Measurements from ENCODE around the gene FAM120B. TPM values are rescaled to one million over a fixed set of nuclear protein-coding genes. Genes with fewer than 3 reads are reported as not detected.
"Not testable (repeated sequence)": the region's sequence is repeated elsewhere in the genome, so short reads cannot be mapped to it uniquely, and the experiment has no call there.

FAM120B gene
- total RNA-seq, 3 donors from 2014 or later (not counting 1 experiment from before 2014, with no cell fraction given): 37.8 to 55.6 (median 39.9) TPM

DNA sequence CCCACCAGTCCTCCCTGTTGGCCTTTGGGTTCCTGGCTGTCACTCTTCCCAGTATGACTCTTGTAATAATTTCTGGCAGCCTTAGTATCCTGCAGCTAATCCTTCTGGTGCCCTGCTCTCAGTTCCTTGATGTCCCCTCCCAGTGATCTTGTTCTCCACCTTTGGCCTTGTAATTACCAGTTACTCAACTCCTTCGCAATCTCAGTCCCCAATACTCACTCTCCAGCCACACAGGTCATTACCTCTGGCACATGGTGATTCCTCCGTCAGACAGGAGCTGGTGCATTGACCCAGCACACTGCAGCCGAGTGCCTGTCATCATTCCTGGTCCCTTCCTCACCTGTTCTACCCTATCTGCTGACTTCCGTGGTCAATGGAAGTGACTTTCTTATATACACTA lies 101.4 kb downstream of the FAM120B start:
- WGBS (ENCODE audit: insufficient coverage): 85% methylated on average over 4 of the region's 4 CpGs
- H3K4me1 ChIP-seq (ENCODE audit: control insufficient read depth, insufficient read depth, low read length): peaks cover 25% of the 10 kb centered on the region
- H3K9me3 Mint-ChIP-seq: peaks cover 3 to 5% of the 10 kb centered on the region in 2 donors
- peaks cover 55 to 69% of the 10 kb centered on the region in 2 donors for H3K4me1 Mint-ChIP-seq
- H3K4me3 Mint-ChIP-seq: no peak overlapping the region
- TF ChIP-seq, protein P1, sequence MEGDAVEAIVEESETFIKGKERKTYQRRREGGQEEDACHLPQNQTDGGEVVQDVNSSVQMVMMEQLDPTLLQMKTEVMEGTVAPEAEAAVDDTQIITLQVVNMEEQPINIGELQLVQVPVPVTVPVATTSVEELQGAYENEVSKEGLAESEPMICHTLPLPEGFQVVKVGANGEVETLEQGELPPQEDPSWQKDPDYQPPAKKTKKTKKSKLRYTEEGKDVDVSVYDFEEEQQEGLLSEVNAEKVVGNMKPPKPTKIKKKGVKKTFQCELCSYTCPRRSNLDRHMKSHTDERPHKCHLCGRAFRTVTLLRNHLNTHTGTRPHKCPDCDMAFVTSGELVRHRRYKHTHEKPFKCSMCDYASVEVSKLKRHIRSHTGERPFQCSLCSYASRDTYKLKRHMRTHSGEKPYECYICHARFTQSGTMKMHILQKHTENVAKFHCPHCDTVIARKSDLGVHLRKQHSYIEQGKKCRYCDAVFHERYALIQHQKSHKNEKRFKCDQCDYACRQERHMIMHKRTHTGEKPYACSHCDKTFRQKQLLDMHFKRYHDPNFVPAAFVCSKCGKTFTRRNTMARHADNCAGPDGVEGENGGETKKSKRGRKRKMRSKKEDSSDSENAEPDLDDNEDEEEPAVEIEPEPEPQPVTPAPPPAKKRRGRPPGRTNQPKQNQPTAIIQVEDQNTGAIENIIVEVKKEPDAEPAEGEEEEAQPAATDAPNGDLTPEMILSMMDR (IDR thresholded peaks at IDR 0.05): no peak
- no peak overlapping the region for H3K27ac ChIP-seq (ENCODE audit: low read length)
- H3K27me3 ChIP-seq (ENCODE audit: control insufficient read depth, insufficient read depth, low read length): no peaks in the 10 kb centered on the region
- H3K27ac Mint-ChIP-seq: peak overlapping the region in 1 of 2 donors; percentile 11
- ATAC-seq (no peak), DNase-seq (no peak)
- no peaks in the 10 kb centered on the region for H3K9me3 ChIP-seq (ENCODE audit: control insufficient read depth, insufficient read depth, low read length)
- no peaks in the 10 kb centered on the region for H3K27me3 Mint-ChIP-seq (ENCODE audit: low read depth in 2 of 2)
- H3K36me3 ChIP-seq (ENCODE audit: control insufficient read depth, insufficient read depth, low read length): peaks cover 11% of the 10 kb centered on the region
- peaks cover 11% of the 10 kb centered on the region for H3K36me3 Mint-ChIP-seq
- no peak overlapping the region for H3K4me3 ChIP-seq (ENCODE audit: low read length)
- intact Hi-C loops (cut with micrococcal nuclease): loop anchor here (5.0 kb wide), 1 partner anchor 34 kb away; no protein-coding TSS in a partner anchor

DNA sequence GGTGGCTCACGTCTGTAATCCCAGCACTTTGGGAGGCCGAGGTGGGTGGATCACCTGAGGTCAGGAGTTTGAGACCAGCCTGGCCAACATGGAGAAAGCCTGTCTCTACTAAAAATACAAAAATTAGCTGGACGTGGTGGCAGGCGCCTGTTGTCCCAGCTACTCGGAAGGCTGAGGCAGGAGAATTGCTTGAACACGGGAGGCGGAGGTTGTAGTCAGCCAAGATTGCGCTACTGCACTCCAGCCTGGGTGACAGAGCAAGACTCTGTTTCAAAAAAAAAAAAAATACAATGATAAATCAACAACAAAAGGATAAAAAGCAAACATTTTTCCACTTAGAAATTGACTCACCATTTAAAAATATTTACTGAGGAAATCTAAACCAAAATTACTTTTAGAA lies 103.2 kb downstream of the FAM120B start:
- H3K4me3 Mint-ChIP-seq; DNase-seq; H3K27me3 Mint-ChIP-seq (ENCODE audit: low read depth in 2 of 2); H3K27ac Mint-ChIP-seq; H3K9me3 Mint-ChIP-seq; ATAC-seq; H3K9me3 ChIP-seq (ENCODE audit: control insufficient read depth, insufficient read depth, low read length); H3K27ac ChIP-seq (ENCODE audit: low read length); H3K36me3 ChIP-seq (ENCODE audit: control insufficient read depth, insufficient read depth, low read length); H3K4me3 ChIP-seq (ENCODE audit: low read length); H3K27me3 ChIP-seq (ENCODE audit: control insufficient read depth, insufficient read depth, low read length): not testable (repeated sequence)
- Mint-ChIP-seq H3K4me1 (peaks cover 51 to 64% of the 10 kb centered on the region in 2 donors), H3K36me3 (peaks cover 17% of the 10 kb centered on the region)
- WGBS (ENCODE audit: insufficient coverage): 97% methylated on average over 8 of the region's 8 CpGs
- H3K4me1 ChIP-seq (ENCODE audit: control insufficient read depth, insufficient read depth, low read length): peaks cover 17% of the 10 kb centered on the region
- intact Hi-C loops (cut with micrococcal nuclease): loop anchor here (5.0 kb wide), 1 partner anchor 33 kb away; no protein-coding TSS in a partner anchor

DNA sequence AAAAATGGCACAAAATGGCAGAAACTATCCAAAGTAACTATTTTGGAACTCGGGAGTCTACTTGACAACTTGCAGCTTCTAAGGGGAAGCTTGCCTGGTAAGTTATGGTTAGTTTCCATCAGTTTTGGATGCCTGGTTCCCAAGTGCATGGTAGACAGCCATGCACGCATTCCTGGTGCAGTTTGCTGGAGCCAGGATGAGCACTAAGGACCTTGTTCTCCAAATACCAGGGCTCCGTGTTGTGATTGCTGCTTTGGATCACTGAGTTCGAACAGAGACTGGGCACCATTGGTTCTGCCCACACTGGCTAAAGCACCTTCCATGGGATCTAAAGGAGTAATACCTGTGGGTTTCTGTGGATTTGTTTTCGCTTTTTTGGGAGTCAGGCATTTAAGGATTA lies 103.7 kb downstream of the FAM120B start:
- Histone ChIP-seq H3K4me1 (ENCODE audit: control insufficient read depth, insufficient read depth, low read length) (peaks cover 15% of the 10 kb centered on the region), H3K27me3 (ENCODE audit: control insufficient read depth, insufficient read depth, low read length) (no peaks in the 10 kb centered on the region), H3K36me3 (ENCODE audit: control insufficient read depth, insufficient read depth, low read length) (peaks cover 3% of the 10 kb centered on the region), H3K4me3 (ENCODE audit: low read length) (no peak overlapping the region), H3K27ac (ENCODE audit: low read length) (no peak overlapping the region), H3K9me3 (ENCODE audit: control insufficient read depth, insufficient read depth, low read length) (no peaks in the 10 kb centered on the region)
- intact Hi-C loops (cut with micrococcal nuclease): no loop called here
- Mint-ChIP-seq H3K4me3 (no peak overlapping the region), H3K27me3 (ENCODE audit: low read depth in 2 of 2) (no peaks in the 10 kb centered on the region), H3K9me3 (peaks cover 3 to 5% of the 10 kb centered on the region in 2 donors), H3K27ac (no peak overlapping the region), H3K4me1 (peaks cover 51 to 64% of the 10 kb centered on the region in 2 donors), H3K36me3 (peaks cover 17% of the 10 kb centered on the region)
- 93% methylated on average over 5 of the region's 5 CpGs for WGBS (ENCODE audit: insufficient coverage)
- DNase-seq: no peak
- TF ChIP-seq, protein P1 (IDR thresholded peaks at IDR 0.05): no peak
- no peak for ATAC-seq

- ATAC-seq: no peak
- Mint-ChIP-seq H3K4me3 (peak overlapping the region; percentile 81), H3K27me3 (ENCODE audit: low read depth in 2 of 2) (no peaks in the 10 kb centered on the region), H3K9me3 (peaks cover 2 to 3% of the 10 kb centered on the region in 2 donors), H3K4me1 (peaks cover 51 to 56% of the 10 kb centered on the region in 2 donors), H3K27ac (peak overlapping the region in 1 of 2 donors; percentile 90), H3K36me3 (peaks cover 17% of the 10 kb centered on the region)
- Histone ChIP-seq H3K27me3 (ENCODE audit: control insufficient read depth, insufficient read depth, low read length) (no peaks in the 10 kb centered on the region), H3K36me3 (ENCODE audit: control insufficient read depth, insufficient read depth, low read length) (no peaks in the 10 kb centered on the region), H3K4me3 (ENCODE audit: low read length) (no peak overlapping the region), H3K9me3 (ENCODE audit: control insufficient read depth, insufficient read depth, low read length) (no peaks in the 10 kb centered on the region), H3K27ac (ENCODE audit: low read length) (no peak overlapping the region), H3K4me1 (ENCODE audit: control insufficient read depth, insufficient read depth, low read length) (peaks cover 32% of the 10 kb centered on the region)
- intact Hi-C loops (cut with micrococcal nuclease): no loop called here
- no peak for DNase-seq
- TF ChIP-seq, protein P1 (IDR thresholded peaks at IDR 0.05): no peak
- WGBS (ENCODE audit: insufficient coverage): 87% methylated on average over 4 of the region's 4 CpGs
Observed at GRCh38 chr6:170415318-170415717, 108.8 kb downstream of the FAM120B start.

Data from natural killer cell (primary cell).